ENCODE data around the gene NSL1.

GRCh38 chr1:212777151-212777550 lies 14.4 kb downstream of the NSL1 start:
- TF ChIP-seq CTCF (IDR thresholded peaks at IDR 0.05): no peak
- no peak for TF ChIP-seq EZH2 (IDR thresholded peaks at IDR 0.05; ENCODE audit: borderline replicate concordance, insufficient read depth, low read depth, low read length, poor library complexity, severe bottlenecking)

Measured in B cell (primary cell).